Heart left ventricle (tissue), 13 donors: ENCODE results near the gene CRYBG1.

Experiments used
- CTCF ChIP-seq, 12 donors: fragments of 200-600 bp; sonication (generic) in 4 of 12; IDR thresholded peaks; one replicate each; pipeline versions ENCODE4 v1.5.0 to v1.8.0; 2018 to 2022; ENCODE audit warnings: antibody characterized with exemption in 12 of 12, mild to moderate bottlenecking in 5 of 12
- POLR2A ChIP-seq, 2 donors: fragments of 450-650 bp; IDR thresholded peaks; one replicate each; pipeline ENCODE4 v1.6.1; 2017; ENCODE audit warnings: antibody characterized with exemption in 2 of 2, mild to moderate bottlenecking in 2 of 2, moderate library complexity in 2 of 2
- donor health status: ischemic (EF 13 %, LVEDD 7.1; RV severe dilation, severe dysfunction).
- donor health status: DM: no; HTN: yes; CAD: no.
- donor health status: DM: no; HTN: no; CAD: no.
- donor health status: ischemic (EF 25% LVEDD 6.9; RV normal size, moderate dysfunction).
- donor health status: ischemic (EF 25% LVEDD 5.7; RV mildly dilated, moderate dysfunction).
- donor health status: ischemic (EF 35%, LVEDD 5.7; RV mildly dilated, moderate dysfunction).
- donor health status: nonischemic (EF 11% LVEDD 7.7; RV severe dilation, severe dysfunction).
- donor health status: DM: yes; HTN: yes; CAD: no.
- donor health status: PGD.
- donor health status: ischemic (EF 29% LVEDD 5.4; RV normal size, mild dysfunction).
- donor health status: nonischemic (EF 23%, LVEDD 6.1; RV moderate dilation, normal function).

GRCh38 chr6:106370639-106371038 lies 10.1 kb downstream of the CRYBG1 start:
- TF ChIP-seq POLR2A (IDR thresholded peaks at IDR 0.05) (no peak), CTCF (IDR thresholded peaks at IDR 0.05) (no peak)
